Measurements from ENCODE around the gene SMIM24. TPM values are rescaled to one million over a fixed set of nuclear protein-coding genes. Genes with fewer than 3 reads are reported as not detected.

The SMIM24 gene
- total RNA-seq, 3 donors from 2014 or later (not counting 1 experiment from before 2014, with no cell fraction given), result 0.33 to 0.42 TPM; not detected in 1

DNA sequence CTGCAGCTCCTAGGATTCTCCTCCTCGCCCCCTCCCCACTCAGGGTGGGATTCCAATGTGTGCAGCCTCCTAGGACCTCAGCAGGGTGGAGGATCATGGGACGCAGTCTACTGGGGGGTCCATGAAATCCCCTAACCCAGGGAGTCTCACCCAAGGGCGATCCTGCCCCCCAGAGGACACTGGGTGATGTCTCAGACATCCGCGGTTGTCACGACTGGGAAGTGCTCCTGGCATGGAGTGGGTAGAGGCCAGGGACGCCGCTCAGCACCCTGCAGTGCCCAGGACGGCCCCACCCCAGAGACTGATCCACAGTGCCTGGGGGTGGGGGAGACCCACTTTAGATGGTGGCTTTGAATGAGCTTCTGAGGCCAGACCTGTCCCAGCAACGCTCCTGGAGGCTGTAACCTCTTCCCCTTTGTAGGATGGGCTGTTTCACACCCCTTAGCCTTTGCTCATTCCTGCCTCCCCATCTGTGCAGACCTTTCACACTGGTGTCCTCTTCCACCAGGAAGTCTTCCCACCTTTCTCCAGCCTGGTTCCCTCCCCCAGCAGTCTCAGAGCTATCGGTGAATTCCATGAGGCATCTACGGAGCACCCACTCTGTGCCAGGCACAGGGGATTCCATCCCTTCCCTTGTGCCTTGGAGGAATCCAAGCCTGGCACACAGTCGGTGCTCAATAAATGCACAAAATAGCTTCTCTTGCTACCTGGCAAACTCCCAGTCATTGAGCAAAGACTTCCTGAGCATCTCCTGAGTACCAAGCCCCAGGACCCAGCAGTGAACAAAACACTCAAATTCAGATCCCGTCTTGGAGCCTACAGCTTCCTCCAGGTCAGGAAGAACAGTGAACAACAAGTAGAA lies 10.5 kb downstream of the SMIM24 start:
- Histone ChIP-seq H3K27ac (ENCODE audit: low read length) (no peak overlapping the region), H3K36me3 (ENCODE audit: control insufficient read depth, insufficient read depth, low read length) (no peaks in the 10 kb centered on the region), H3K4me3 (ENCODE audit: low read length) (no peak overlapping the region), H3K4me1 (ENCODE audit: control insufficient read depth, insufficient read depth, low read length) (no peaks in the 10 kb centered on the region), H3K9me3 (ENCODE audit: control insufficient read depth, insufficient read depth, low read length) (peaks cover 3% of the 10 kb centered on the region), H3K27me3 (ENCODE audit: control insufficient read depth, insufficient read depth, low read length) (no peaks in the 10 kb centered on the region)
- H3K27me3 Mint-ChIP-seq (ENCODE audit: low read depth in 2 of 2), result no peaks in the 10 kb centered on the region
- TF ChIP-seq, protein P1, sequence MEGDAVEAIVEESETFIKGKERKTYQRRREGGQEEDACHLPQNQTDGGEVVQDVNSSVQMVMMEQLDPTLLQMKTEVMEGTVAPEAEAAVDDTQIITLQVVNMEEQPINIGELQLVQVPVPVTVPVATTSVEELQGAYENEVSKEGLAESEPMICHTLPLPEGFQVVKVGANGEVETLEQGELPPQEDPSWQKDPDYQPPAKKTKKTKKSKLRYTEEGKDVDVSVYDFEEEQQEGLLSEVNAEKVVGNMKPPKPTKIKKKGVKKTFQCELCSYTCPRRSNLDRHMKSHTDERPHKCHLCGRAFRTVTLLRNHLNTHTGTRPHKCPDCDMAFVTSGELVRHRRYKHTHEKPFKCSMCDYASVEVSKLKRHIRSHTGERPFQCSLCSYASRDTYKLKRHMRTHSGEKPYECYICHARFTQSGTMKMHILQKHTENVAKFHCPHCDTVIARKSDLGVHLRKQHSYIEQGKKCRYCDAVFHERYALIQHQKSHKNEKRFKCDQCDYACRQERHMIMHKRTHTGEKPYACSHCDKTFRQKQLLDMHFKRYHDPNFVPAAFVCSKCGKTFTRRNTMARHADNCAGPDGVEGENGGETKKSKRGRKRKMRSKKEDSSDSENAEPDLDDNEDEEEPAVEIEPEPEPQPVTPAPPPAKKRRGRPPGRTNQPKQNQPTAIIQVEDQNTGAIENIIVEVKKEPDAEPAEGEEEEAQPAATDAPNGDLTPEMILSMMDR (IDR thresholded peaks at IDR 0.05), result no peak
- H3K4me3 Mint-ChIP-seq, result no peak overlapping the region
- intact Hi-C loops (cut with micrococcal nuclease), result no loop called here
- DNase-seq (no peak), ATAC-seq (no peak)
- no peaks in the 10 kb centered on the region for H3K4me1 Mint-ChIP-seq
- H3K27ac Mint-ChIP-seq, result no peak overlapping the region
- no peaks in the 10 kb centered on the region for H3K36me3 Mint-ChIP-seq
- WGBS (ENCODE audit: insufficient coverage), result 69% methylated on average over 14 of the region's 14 CpGs
- H3K9me3 Mint-ChIP-seq, result no peaks in the 10 kb centered on the region

DNA sequence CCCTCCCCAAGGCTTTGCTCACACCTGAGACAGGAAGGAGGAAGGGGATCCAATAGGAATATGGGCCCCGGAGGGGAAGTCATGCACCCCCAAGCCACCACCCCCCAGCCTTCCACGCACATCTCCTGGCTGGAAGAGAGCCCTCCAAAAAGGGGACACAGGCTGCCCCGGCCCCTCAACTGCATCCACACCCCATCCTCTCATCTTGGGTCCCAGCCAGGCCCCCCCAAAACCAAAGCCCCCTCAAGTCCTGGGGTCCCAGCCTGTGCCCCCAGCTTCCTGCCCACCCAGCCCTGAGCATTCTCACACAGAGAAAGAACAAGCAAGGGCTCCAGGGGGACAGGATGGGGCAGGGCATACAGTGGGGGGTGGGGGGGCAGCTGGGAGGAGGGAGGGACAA lies 12.1 kb downstream of the SMIM24 start:
- Histone ChIP-seq H3K27me3 (ENCODE audit: control insufficient read depth, insufficient read depth, low read length) (no peaks in the 10 kb centered on the region), H3K4me1 (ENCODE audit: control insufficient read depth, insufficient read depth, low read length) (no peaks in the 10 kb centered on the region), H3K27ac (ENCODE audit: low read length) (no peak overlapping the region), H3K4me3 (ENCODE audit: low read length) (no peak overlapping the region), H3K9me3 (ENCODE audit: control insufficient read depth, insufficient read depth, low read length) (peaks cover 3% of the 10 kb centered on the region), H3K36me3 (ENCODE audit: control insufficient read depth, insufficient read depth, low read length) (no peaks in the 10 kb centered on the region)
- no peak overlapping the region for H3K4me3 Mint-ChIP-seq
- TF ChIP-seq, protein P1 (IDR thresholded peaks at IDR 0.05), result no peak
- H3K27ac Mint-ChIP-seq, result no peak overlapping the region
- intact Hi-C loops (cut with micrococcal nuclease), result no loop called here
- H3K9me3 Mint-ChIP-seq, result no peaks in the 10 kb centered on the region
- ATAC-seq, result no peak
- no peaks in the 10 kb centered on the region for H3K4me1 Mint-ChIP-seq
- WGBS (ENCODE audit: insufficient coverage), result 93% methylated on average over 3 of the region's 3 CpGs
- DNase-seq, result no peak
- H3K27me3 Mint-ChIP-seq (ENCODE audit: low read depth in 2 of 2), result no peaks in the 10 kb centered on the region
- H3K36me3 Mint-ChIP-seq, result no peaks in the 10 kb centered on the region

DNA sequence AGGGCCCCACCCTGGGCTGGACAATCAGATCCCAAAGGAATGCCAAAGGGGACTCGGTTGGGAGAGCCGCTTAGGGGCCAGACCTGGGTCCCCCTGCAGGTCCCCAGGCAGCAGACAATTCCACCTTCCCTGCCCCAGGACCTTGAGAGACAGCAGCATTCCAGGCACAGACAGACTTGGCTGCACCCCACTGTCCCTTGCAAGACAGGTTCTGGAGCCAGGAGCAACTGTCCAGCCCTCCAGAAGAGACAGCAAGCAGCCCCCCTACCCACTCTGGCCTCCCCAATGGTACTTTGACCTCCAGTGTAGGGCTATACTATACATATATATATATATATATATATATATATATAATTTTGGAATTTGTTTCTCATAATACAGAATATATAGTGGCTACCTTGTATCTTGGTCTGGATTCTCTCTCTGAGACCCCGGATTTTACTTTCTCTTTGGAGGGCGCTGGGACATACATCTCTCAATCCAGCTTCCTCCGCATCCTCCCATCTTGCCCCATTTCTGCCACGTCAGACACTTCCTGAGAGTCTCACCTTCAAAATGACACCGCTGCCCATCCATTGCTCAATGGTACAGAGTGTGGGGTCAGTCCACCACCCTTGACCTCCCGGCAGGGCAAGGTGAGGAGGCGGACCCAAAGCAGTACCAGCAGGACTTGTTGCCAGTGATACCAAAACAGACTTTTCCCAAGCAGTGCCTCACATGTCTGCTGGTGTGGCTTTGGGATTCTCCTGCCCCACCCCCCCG lies 12.7 kb downstream of the SMIM24 start:
- no peak overlapping the region for H3K27ac ChIP-seq (ENCODE audit: low read length)
- Mint-ChIP-seq H3K27me3 (ENCODE audit: low read depth in 2 of 2) (no peaks in the 10 kb centered on the region), H3K27ac (no peak overlapping the region), H3K4me3 (no peak overlapping the region), H3K36me3 (no peaks in the 10 kb centered on the region), H3K9me3 (no peaks in the 10 kb centered on the region), H3K4me1 (no peaks in the 10 kb centered on the region)
- no peak for DNase-seq
- intact Hi-C loops (cut with micrococcal nuclease), result no loop called here
- TF ChIP-seq, protein P1 (IDR thresholded peaks at IDR 0.05), result no peak
- WGBS (ENCODE audit: insufficient coverage), result 96% methylated on average over 9 of the region's 10 CpGs
- H3K9me3 ChIP-seq (ENCODE audit: control insufficient read depth, insufficient read depth, low read length), result peaks cover 3% of the 10 kb centered on the region
- H3K4me3 ChIP-seq (ENCODE audit: low read length), result no peak overlapping the region
- no peak for ATAC-seq
- H3K4me1 ChIP-seq (ENCODE audit: control insufficient read depth, insufficient read depth, low read length), result no peaks in the 10 kb centered on the region
- no peaks in the 10 kb centered on the region for H3K27me3 ChIP-seq (ENCODE audit: control insufficient read depth, insufficient read depth, low read length)
- H3K36me3 ChIP-seq (ENCODE audit: control insufficient read depth, insufficient read depth, low read length), result no peaks in the 10 kb centered on the region
